Neural cell (in vitro differentiated cells): ENCODE measurements around the gene CDC6. TPM values are rescaled to one million over a fixed set of nuclear protein-coding genes. Genes with fewer than 3 reads are reported as not detected.
A peak's percentile ranks its signal among the peaks of the same experiment; 100 is the strongest.
"Not testable (repeated sequence)": the region's sequence is repeated elsewhere in the genome, so short reads cannot be mapped to it uniquely, and the experiment has no call there.

Experiments used
- H2AFZ ChIP-seq: fragments of 200-600, 300-800 bp; sonication (generic), shearing (Covaris generic); 2 replicates; pipeline ENCODE4 v1.6.0; 2014; ENCODE audit warnings: low read depth, mild to moderate bottlenecking, antibody characterized with exemption, low read length, moderate library complexity
- H3F3A ChIP-seq: fragments of 200-600 bp; shearing (Covaris generic); 2 replicates; pipeline ENCODE4 v1.6.1; 2016; ENCODE audit warnings: mild to moderate bottlenecking, moderate library complexity, mixed read lengths, antibody characterized with exemption, low read length; ENCODE audit not compliant: insufficient read depth, poor library complexity, severe bottlenecking
- H3K27ac ChIP-seq: fragments of 200-600, 300-800 bp; sonication (generic), shearing (Covaris generic); 2 replicates; pipeline ENCODE4 v1.5.1; 2014; ENCODE audit warnings: mild to moderate bottlenecking, low read length, moderate library complexity
- H3K27me3 ChIP-seq: fragments of 300-800, 200-600 bp; sonication (generic), shearing (Covaris generic); 2 replicates; pipeline ENCODE4 v1.6.0; 2014; ENCODE audit warnings: mild to moderate bottlenecking, low read depth, low read length, moderate library complexity; ENCODE audit not compliant: insufficient read depth
- H3K36me3 ChIP-seq: fragments of 300-800, 200-600 bp; sonication (generic), shearing (Covaris generic); 2 replicates; pipeline ENCODE4 v1.5.1; 2014; ENCODE audit warnings: mild to moderate bottlenecking, antibody characterized with exemption, low read length, moderate library complexity; ENCODE audit not compliant: insufficient read depth
- H3K4me2 ChIP-seq: fragments of 300-800, 200-600 bp; sonication (generic), shearing (Covaris generic); 2 replicates; pipeline ENCODE4 v1.6.0; 2014; ENCODE audit warnings: mild to moderate bottlenecking, low read length
- H3K4me3 ChIP-seq: fragments of 300-800, 200-600 bp; sonication (generic), shearing (Covaris generic); 2 replicates; pipeline ENCODE4 v1.5.1; 2014; ENCODE audit warnings: mild to moderate bottlenecking, low read length, moderate library complexity
- H3K79me2 ChIP-seq: fragments of 200-600 bp; shearing (Covaris generic); replicated peaks from 2 replicates; pipeline ENCODE4 v1.6.0; 2014; ENCODE audit warnings: mild to moderate bottlenecking, low read length, moderate library complexity; ENCODE audit not compliant: insufficient read depth
- H3K9ac ChIP-seq: fragments of 300-800, 200-600 bp; sonication (generic), shearing (Covaris generic); 2 replicates; pipeline ENCODE4 v1.6.1; 2016; ENCODE audit warnings: mild to moderate bottlenecking, low read length, mixed read lengths
- H3K9me2 ChIP-seq: fragments of 200-600 bp; shearing (Covaris generic); 2 replicates; pipeline ENCODE4 v1.6.1; 2016; ENCODE audit warnings: mild to moderate bottlenecking, low read length, mixed read lengths; ENCODE audit not compliant: insufficient read depth
- H3K9me3 ChIP-seq: fragments of 200-600, 300-800 bp; sonication (generic), shearing (Covaris generic); 2 replicates; pipeline ENCODE4 v1.6.1; 2016; ENCODE audit warnings: mild to moderate bottlenecking, mixed run types, low read length, moderate library complexity, mixed read lengths
- H4K20me1 ChIP-seq: fragments of 200-600 bp; shearing (Covaris generic); 2 replicates; pipeline ENCODE4 v1.6.1; 2016; ENCODE audit warnings: mild to moderate bottlenecking, mixed run types; ENCODE audit not compliant: insufficient read depth
- EP300 ChIP-seq: fragments of 450-650 bp; conservative IDR thresholded peaks from 2 replicates; pipeline ENCODE4 v1.6.1; 2014; ENCODE audit warnings: antibody characterized with exemption, mild to moderate bottlenecking, moderate library complexity; ENCODE audit not compliant: poor library complexity, severe bottlenecking
- EZH2 ChIP-seq: fragments of 200-600, 300-800 bp; shearing (Covaris generic), sonication (generic); IDR thresholded peaks from 2 replicates; pipeline ENCODE4 v1.6.1; 2014; ENCODE audit warnings: antibody characterized with exemption, low read length, borderline replicate concordance, mild to moderate bottlenecking; ENCODE audit not compliant: insufficient read depth, poor library complexity, severe bottlenecking
- MXI1 ChIP-seq: fragments of 450-650 bp; conservative IDR thresholded peaks from 2 replicates; pipeline ENCODE4 v1.6.1; 2014; ENCODE audit warnings: antibody characterized with exemption, mild to moderate bottlenecking; ENCODE audit not compliant: poor library complexity, severe bottlenecking
- POLR2AphosphoS5 ChIP-seq: IDR thresholded peaks from 2 replicates; pipeline ENCODE4 v1.6.1; 2012
- RAD21 ChIP-seq: fragments of 450-650 bp; conservative IDR thresholded peaks from 2 replicates; pipeline ENCODE4 v1.6.1; 2014; ENCODE audit warnings: antibody characterized with exemption, mild to moderate bottlenecking, moderate library complexity
- SMC3 ChIP-seq: fragments of 450-650 bp; conservative IDR thresholded peaks from 2 replicates; pipeline ENCODE4 v1.6.1; 2014; ENCODE audit warnings: antibody characterized with exemption, mild to moderate bottlenecking, moderate library complexity; ENCODE audit not compliant: poor library complexity
- TAF1 ChIP-seq: IDR thresholded peaks from 2 replicates; pipeline ENCODE4 v1.6.1; 2012; ENCODE audit warnings: low read depth
- polyA plus RNA-seq: library from polyadenylated mRNA; depleted of rRNA; stranded (reverse); fragments of >200 nt; gene quantifications from 2 replicates; pipeline ENCODE4 v1.2.3, GENCODE V29; 2014
- TF ChIP-seq, protein P1 (sequence below): fragments of 450-650 bp; IDR thresholded peaks from 2 replicates; pipeline ENCODE4 v1.5.1; 2014; ENCODE audit warnings: antibody characterized with exemption, mild to moderate bottlenecking, moderate library complexity; ENCODE audit not compliant: poor library complexity, severe bottlenecking
- TF ChIP-seq, protein P2 (sequence below): IDR thresholded peaks from 2 replicates; pipeline ENCODE4 v1.6.1; 2012; ENCODE audit warnings: borderline replicate concordance

The CDC6 gene
- polyA plus RNA-seq, 1 donor from 2014 or later: 2.2 TPM

DNA sequence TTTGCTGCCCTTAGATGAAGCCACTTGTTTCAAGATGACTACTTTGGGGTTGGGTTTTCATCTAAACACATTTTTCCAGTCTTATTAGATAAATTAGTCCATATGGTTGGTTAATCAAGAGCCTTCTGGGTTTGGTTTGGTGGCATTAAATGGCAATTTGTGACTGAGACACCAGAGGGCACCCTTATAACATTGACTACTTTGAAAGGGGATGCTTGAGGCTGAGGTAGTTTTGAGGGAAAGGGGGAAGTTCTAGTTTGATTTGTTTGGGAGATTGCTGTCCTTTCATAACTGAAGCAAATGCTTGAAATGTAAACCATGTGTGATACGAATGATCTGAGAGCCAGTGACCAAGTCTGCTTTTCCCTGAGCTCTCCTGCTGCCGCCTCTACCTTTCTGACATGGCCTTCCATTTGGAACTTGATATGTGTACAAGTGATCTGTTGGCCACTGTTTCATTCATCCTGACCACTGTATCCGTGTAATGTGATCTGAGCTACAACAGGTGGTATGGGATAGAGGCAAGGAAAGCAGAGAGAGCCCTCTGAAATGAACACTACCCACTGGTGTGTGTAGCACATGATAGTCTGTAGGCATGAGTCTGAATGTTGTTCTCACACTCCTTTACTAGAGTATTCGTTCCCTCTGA lies 15.5 kb downstream of the CDC6 start:
- no peak overlapping the region for H3K4me3 ChIP-seq
- H4K20me1 ChIP-seq: no peaks in the 10 kb centered on the region
- H3K4me2 ChIP-seq: no peak overlapping the region
- H3K79me2 ChIP-seq: no peaks in the 10 kb centered on the region
- H2AFZ ChIP-seq: no peak overlapping the region
- no peaks in the 10 kb centered on the region for H3K9me3 ChIP-seq
- no peaks in the 10 kb centered on the region for H3F3A ChIP-seq
- H3K9me2 ChIP-seq: no peaks in the 10 kb centered on the region
- H3K9ac ChIP-seq: no peak overlapping the region
- H3K36me3 ChIP-seq: no peaks in the 10 kb centered on the region
- H3K27ac ChIP-seq: no peak overlapping the region
- TF ChIP-seq, protein P1, sequence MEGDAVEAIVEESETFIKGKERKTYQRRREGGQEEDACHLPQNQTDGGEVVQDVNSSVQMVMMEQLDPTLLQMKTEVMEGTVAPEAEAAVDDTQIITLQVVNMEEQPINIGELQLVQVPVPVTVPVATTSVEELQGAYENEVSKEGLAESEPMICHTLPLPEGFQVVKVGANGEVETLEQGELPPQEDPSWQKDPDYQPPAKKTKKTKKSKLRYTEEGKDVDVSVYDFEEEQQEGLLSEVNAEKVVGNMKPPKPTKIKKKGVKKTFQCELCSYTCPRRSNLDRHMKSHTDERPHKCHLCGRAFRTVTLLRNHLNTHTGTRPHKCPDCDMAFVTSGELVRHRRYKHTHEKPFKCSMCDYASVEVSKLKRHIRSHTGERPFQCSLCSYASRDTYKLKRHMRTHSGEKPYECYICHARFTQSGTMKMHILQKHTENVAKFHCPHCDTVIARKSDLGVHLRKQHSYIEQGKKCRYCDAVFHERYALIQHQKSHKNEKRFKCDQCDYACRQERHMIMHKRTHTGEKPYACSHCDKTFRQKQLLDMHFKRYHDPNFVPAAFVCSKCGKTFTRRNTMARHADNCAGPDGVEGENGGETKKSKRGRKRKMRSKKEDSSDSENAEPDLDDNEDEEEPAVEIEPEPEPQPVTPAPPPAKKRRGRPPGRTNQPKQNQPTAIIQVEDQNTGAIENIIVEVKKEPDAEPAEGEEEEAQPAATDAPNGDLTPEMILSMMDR: peak; percentile 91
- peak; percentile 91 for TF ChIP-seq RAD21
- peak; percentile 97 for TF ChIP-seq SMC3
- TF ChIP-seq MXI1: no peak
- H3K27me3 ChIP-seq: no peaks in the 10 kb centered on the region

- H3K9ac ChIP-seq: no peak overlapping the region
These were observed 16.3 kb downstream of the CDC6 start for GRCh38 chr17:40303708-40304551.

DNA sequence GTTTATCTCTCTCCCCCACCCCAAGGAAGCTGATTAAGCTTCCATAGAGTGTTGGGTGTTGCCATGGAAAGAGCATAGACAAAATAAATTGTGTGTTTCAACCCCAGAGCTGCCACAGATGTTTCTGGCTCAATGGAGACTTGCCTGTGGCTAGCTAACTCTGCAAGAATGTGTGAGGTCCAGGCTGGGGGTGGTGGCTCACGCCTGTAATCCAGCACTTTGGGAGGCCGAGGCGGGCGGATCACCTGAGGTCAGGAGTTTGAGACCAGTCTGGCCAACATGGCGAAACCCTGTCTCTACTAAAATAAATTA lies 16.8 kb downstream of the CDC6 start:
- not testable (repeated sequence) for H4K20me1 ChIP-seq, H3K79me2 ChIP-seq, H3K9me2 ChIP-seq, H3K4me2 ChIP-seq, H3K27me3 ChIP-seq, H2AFZ ChIP-seq, H3K36me3 ChIP-seq, H3F3A ChIP-seq, H3K4me3 ChIP-seq, H3K9ac ChIP-seq, H3K27ac ChIP-seq, H3K9me3 ChIP-seq

More at GRCh38 chr17:40303708-40304551, 16.3 kb downstream of the CDC6 start:
- Histone ChIP-seq H3K36me3 (no peaks in the 10 kb centered on the region), H3K9me3 (no peaks in the 10 kb centered on the region), H3K4me3 (no peak overlapping the region), H3K9me2 (no peaks in the 10 kb centered on the region), H3K27me3 (no peaks in the 10 kb centered on the region), H3K79me2 (no peaks in the 10 kb centered on the region), H4K20me1 (no peaks in the 10 kb centered on the region), H2AFZ (no peak overlapping the region), H3K4me2 (no peak overlapping the region), H3K27ac (no peak overlapping the region), H3F3A (no peaks in the 10 kb centered on the region)
- TF ChIP-seq RAD21 (no peak), EZH2 (no peak), MXI1 (no peak), POLR2AphosphoS5 (no peak), TAF1 (no peak), EP300 (no peak), SMC3 (no peak)
- TF ChIP-seq, protein P2, sequence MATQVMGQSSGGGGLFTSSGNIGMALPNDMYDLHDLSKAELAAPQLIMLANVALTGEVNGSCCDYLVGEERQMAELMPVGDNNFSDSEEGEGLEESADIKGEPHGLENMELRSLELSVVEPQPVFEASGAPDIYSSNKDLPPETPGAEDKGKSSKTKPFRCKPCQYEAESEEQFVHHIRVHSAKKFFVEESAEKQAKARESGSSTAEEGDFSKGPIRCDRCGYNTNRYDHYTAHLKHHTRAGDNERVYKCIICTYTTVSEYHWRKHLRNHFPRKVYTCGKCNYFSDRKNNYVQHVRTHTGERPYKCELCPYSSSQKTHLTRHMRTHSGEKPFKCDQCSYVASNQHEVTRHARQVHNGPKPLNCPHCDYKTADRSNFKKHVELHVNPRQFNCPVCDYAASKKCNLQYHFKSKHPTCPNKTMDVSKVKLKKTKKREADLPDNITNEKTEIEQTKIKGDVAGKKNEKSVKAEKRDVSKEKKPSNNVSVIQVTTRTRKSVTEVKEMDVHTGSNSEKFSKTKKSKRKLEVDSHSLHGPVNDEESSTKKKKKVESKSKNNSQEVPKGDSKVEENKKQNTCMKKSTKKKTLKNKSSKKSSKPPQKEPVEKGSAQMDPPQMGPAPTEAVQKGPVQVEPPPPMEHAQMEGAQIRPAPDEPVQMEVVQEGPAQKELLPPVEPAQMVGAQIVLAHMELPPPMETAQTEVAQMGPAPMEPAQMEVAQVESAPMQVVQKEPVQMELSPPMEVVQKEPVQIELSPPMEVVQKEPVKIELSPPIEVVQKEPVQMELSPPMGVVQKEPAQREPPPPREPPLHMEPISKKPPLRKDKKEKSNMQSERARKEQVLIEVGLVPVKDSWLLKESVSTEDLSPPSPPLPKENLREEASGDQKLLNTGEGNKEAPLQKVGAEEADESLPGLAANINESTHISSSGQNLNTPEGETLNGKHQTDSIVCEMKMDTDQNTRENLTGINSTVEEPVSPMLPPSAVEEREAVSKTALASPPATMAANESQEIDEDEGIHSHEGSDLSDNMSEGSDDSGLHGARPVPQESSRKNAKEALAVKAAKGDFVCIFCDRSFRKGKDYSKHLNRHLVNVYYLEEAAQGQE: no peak
- TF ChIP-seq, protein P1: no peak

- H3K36me3 ChIP-seq, H3K4me2 ChIP-seq, H3K79me2 ChIP-seq, H4K20me1 ChIP-seq, H3K9me2 ChIP-seq, H3K9ac ChIP-seq, H3K9me3 ChIP-seq, H3K27ac ChIP-seq, H2AFZ ChIP-seq, H3K4me3 ChIP-seq, H3F3A ChIP-seq, H3K27me3 ChIP-seq: not testable (repeated sequence)
These were observed 17.2 kb downstream of the CDC6 start for GRCh38 chr17:40304866-40305265.
